ENCODE data around the gene CCDC92.

GRCh38 chr12:124008595-124008994 is 36.0 kb upstream of the CCDC92 start:
- TF ChIP-seq SNAI2 (CRISPR knock-in tag; IDR thresholded peaks at IDR 0.05) (no peak), ZFP3 (CRISPR knock-in tag; IDR thresholded peaks at IDR 0.05) (no peak), TCF4 (CRISPR knock-in tag; IDR thresholded peaks at IDR 0.05; ENCODE audit: borderline replicate concordance) (no peak), ESRRG (CRISPR knock-in tag; IDR thresholded peaks at IDR 0.05) (no peak), TOX (CRISPR knock-in tag; IDR thresholded peaks at IDR 0.05; ENCODE audit: borderline replicate concordance) (no peak)
- TF ChIP-seq, protein P1, sequence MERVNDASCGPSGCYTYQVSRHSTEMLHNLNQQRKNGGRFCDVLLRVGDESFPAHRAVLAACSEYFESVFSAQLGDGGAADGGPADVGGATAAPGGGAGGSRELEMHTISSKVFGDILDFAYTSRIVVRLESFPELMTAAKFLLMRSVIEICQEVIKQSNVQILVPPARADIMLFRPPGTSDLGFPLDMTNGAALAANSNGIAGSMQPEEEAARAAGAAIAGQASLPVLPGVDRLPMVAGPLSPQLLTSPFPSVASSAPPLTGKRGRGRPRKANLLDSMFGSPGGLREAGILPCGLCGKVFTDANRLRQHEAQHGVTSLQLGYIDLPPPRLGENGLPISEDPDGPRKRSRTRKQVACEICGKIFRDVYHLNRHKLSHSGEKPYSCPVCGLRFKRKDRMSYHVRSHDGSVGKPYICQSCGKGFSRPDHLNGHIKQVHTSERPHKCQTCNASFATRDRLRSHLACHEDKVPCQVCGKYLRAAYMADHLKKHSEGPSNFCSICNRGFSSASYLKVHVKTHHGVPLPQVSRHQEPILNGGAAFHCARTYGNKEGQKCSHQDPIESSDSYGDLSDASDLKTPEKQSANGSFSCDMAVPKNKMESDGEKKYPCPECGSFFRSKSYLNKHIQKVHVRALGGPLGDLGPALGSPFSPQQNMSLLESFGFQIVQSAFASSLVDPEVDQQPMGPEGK (CRISPR knock-in tag; IDR thresholded peaks at IDR 0.05; ENCODE audit: borderline replicate concordance), result no peak
